Effector CD4-positive, alpha-beta T cell (primary cell): ENCODE results near the gene BEND6.
"Not testable (repeated sequence)": the region's sequence is repeated elsewhere in the genome, so short reads cannot be mapped to it uniquely, and the experiment has no call there.

Experiments
- DNase-seq: peaks from one replicate; pipeline ENCODE4 v3.0.0-alpha.2; 2020

Gene BEND6

GRCh38 chr6:56984884-56985283, 30.0 kb downstream of the BEND6 start:
- no peak for DNase-seq

DNA sequence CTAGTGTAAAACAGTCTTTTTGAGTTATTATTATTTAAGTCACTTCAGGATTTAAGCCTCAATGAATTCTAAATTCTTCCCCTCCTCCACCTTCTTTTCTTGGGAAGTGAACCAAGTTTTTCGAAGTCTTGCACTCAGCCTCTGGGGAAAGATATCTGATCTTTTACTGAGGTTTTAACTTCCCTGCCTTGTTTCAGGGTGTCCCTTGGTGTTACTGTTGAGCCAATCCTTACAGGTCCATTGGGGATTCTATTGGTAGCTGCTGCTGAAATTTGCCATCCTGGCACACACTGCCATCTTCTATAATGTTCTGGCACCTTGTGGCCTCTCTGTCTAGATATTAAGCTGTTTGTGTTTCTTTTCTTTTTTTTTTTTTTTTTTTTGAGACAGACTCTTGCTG, 31.7 kb downstream of the BEND6 start:
- no peak for DNase-seq

GRCh38 chr6:56988145-56988544, 33.2 kb downstream of the BEND6 start:
- no peak for DNase-seq

- no peak for DNase-seq
Observed at GRCh38 chr6:56992036-56992435, 37.1 kb downstream of the BEND6 start.

GRCh38 chr6:56992703-56993102, 37.8 kb downstream of the BEND6 start:
- DNase-seq = no peak

- DNase-seq = no peak
Observed at GRCh38 chr6:56995347-56995902, 40.5 kb downstream of the BEND6 start.

GRCh38 chr6:56996401-56996800, 41.5 kb downstream of the BEND6 start:
- DNase-seq = no peak

DNA sequence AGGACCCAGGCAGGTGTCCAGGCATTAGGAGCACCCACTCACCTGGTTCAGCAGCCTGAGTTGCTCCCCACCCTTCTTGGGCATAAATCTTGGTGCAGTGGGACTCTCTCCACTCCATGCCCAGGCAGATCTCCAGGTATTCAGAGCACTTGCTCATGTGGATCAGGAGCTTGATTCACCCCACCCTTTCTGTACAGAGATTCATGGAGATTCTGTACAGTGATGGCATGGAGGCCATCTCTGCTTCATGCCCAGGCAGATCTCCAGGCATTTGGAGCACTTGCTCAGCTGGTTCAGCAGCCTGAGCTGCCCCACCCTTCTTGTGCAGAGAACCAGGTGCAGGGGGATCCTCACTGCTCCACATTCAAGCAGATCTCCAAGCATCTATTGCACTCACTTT, 44.1 kb downstream of the BEND6 start:
- no peak for DNase-seq

GRCh38 chr6:56999748-57000147, 44.8 kb downstream of the BEND6 start:
- not testable (repeated sequence) for DNase-seq

DNA sequence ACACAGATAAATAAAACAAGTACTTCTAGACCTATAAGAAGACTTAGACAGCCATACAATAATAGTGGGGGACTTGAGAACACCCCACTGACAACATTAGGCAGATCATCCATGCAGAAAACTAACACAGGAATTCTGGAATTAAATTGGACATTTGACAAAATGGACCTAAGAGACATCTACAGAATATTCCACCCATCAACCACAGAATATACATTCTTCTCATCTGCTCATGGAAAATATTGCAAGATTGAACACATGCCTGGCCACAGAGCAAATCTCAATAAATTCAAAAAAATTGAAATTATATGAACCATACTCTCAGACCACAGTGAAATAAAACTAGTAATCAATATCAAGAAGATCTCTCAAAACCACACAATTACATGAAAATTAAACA, 47.3 kb downstream of the BEND6 start:
- DNase-seq = no peak

GRCh38 chr6:57004292-57004691, 49.4 kb downstream of the BEND6 start:
- DNase-seq = no peak

DNA sequence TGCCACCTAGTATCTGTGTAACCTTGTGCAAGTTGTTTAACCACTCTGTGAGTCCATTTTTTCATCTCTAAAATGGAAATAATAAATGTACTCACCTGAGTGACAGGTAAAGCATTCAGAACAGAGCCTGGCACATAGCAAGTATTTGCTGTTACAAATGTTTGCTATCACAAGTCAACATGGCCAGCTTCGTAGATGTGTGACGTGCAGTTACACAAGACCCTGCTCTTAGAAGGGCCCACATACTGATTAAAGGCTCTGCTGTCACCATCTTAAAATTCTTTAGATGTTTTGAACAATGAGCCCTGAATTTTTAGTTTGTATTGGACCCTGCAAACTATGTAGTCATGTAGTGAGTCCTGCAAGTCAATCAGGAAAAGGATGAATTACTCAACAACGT, 51.2 kb downstream of the BEND6 start:
- DNase-seq = no peak

DNA sequence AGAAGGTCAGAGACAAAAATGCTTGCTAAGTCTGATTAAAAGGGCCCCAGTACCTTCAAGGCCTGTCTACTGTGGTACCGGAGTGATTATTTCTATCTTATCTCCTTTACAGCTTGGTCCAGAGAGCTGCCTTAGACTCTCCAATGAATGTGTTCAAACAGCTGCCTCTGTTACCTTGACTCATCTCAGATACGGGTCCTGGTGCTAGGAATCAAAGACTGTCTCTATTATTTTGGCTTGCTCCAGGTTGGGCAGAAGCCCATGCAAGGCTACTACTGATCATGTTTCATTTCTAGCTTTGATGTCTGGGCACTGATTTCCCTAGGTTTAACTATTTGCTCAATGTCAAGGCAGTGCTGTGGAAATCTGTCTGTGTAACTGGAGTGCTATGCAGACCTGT, 53.2 kb downstream of the BEND6 start:
- not testable (repeated sequence) for DNase-seq

- no peak for DNase-seq
Observed at GRCh38 chr6:57013521-57013926, 58.6 kb downstream of the BEND6 start.

GRCh38 chr6:57017069-57017468, 62.2 kb downstream of the BEND6 start:
- no peak for DNase-seq

DNA sequence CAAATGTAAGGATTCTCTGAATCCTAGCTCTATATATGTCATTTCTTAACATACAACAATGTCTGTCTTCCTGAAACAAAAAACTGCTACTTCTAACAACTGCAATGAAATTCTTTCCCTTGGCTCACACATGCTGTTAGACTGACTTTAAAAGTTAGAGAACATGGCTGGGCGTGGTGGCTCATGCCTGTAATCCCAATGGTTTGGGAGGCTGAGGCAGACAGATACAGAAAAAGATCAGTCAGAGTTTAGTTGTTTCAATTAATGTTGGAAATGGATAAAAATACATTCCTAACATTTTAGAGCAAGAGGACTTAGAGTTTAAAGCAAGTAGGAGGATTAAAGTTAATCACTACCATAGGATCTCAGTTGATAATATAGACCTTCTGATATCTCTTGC, 62.9 kb downstream of the BEND6 start:
- no peak for DNase-seq

GRCh38 chr6:57019434-57019833, 64.5 kb downstream of the BEND6 start:
- no peak for DNase-seq

DNA sequence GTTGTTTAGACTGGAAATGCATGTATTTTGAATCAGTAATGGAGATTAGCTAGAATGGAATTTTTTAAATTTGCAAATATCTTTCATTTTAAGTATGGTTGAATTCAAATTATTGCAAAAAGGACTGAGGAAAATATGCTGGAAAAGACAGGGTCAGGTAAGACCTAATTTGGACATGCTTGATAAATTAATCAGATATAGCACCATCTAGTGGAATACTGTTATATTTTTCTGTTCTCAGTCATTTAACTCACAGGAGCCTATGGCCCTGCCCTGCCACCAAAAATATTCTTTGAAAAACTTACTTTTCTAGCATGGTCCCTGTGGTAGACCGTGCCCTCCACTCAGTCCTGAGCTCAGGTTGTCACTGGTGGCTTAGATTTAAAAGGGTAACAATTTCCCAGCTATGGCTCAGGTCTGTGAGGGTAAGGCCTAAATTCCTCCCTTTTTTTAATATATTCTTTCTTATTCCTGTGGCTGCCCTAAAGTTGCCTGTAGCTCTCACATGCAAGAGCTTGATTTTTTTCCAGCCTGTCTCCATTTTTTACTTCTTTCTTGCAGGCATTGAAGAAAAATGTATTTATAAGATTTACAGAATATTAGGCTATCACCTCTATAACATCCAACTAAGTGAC, 66.3 kb downstream of the BEND6 start:
- no peak for DNase-seq

GRCh38 chr6:57024321-57024720, 69.4 kb downstream of the BEND6 start:
- no peak for DNase-seq

DNA sequence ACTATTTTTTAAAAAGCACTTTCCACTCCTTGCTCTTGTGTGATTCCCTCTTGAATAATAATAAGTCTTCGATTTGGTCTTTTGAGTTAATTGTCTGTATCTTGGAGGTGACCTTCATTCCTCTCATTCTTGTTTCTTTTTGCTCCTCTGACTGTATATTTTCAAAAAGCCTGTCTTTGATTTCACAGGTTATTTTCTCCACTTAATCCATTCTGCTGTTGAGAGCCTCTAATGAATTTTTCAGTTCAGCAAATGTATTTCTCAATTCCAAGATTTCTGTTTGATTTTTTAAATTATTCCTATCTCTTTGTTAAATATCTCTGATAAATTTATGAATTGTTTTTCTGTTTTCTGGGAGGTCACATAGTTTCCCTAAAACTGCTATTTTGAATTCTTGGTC, 69.9 kb downstream of the BEND6 start:
- no peak for DNase-seq

- no peak for DNase-seq
Observed at GRCh38 chr6:57026001-57026400, 71.1 kb downstream of the BEND6 start.

DNA sequence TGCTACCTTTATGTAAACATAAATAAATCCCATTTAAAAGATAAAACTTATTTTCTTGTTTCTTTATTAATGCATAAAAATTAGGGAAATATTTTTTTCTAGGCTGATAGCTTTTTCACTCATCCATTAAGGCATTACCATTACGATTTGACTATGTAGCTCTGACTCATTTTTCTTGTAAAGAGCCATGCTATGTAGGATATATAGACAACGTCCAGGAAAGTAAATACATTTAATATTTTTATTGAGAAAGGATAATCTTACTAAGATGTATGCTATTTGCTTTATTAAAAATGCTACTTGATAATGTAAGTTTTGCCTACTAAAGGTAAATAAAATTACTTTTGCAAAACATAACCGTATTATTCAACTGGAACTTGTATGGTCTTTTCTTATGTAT, 72.4 kb downstream of the BEND6 start:
- DNase-seq = no peak

GRCh38 chr6:57029213-57029612, 74.3 kb downstream of the BEND6 start:
- no peak for DNase-seq

DNA sequence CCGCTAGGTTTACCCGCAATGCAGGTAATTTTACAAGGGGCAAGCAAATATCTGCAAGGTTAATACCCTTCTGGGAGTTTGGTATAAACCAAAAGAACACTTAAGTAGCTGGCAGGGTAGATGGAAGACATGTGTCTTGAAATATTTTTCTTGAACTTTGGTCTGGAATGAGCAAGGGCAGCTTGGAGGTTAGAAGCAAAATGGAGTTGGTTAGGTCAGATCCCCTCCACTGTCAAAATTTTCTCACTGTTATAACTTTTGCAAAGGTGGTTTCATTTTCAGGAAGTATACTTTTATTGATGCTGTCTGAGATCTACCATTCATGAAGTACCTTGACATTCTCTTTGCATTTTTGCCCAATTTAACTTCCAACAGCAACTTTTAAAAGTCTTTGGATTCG, 78.3 kb downstream of the BEND6 start:
- DNase-seq = no peak

DNA sequence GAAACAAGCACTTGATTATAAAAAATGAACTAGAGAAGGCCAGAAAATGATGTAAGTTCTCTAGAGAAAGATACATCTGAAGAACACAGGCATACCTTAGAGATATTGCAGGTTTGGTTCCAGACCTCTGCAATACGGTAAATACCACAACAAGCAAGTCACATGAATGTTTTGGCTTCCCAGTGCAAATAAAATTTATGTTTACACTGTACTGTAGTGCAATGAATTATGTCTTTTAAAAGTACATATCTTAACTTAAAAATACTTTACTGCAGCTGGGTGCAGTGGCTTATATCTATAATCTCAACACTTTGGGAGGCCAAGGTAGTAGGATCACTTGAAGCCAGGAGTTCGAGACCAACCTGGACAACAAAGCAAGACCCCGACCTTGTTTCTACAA, 80.6 kb downstream of the BEND6 start:
- no peak for DNase-seq
